Testis (tissue), 3 donors: ENCODE data around the gene LTB. TPM values are rescaled to one million over a fixed set of nuclear protein-coding genes. Genes with fewer than 3 reads are reported as not detected.

Experiments
- DNase-seq: peaks from one replicate; pipeline ENCODE4 v3.0.0-alpha.2; 2019
- H3K27ac ChIP-seq, 2 donors: fragments of 200-600 bp; sonication (generic); one replicate each; pipeline ENCODE4 v1.5.1; 2019
- H3K27me3 ChIP-seq: fragments of 200-600 bp; sonication (generic); one replicate; pipeline ENCODE4 v1.5.1; 2019
- H3K36me3 ChIP-seq: fragments of 200-600 bp; sonication (generic); one replicate; pipeline ENCODE4 v1.5.1; 2017; ENCODE audit warnings: low read depth; ENCODE audit errors: missing control alignments
- H3K4me1 ChIP-seq: fragments of 200-600 bp; sonication (generic); one replicate; pipeline ENCODE4 v1.5.1; 2019
- H3K4me3 ChIP-seq, 2 donors: fragments of 200-600 bp; sonication (generic); one replicate each; pipeline ENCODE4 v1.5.1; 2017 to 2019
- H3K9me3 ChIP-seq: fragments of 200-600 bp; sonication (generic); one replicate; pipeline ENCODE4 v1.5.1; 2017
- CTCF ChIP-seq, 3 experiments: fragments of 450-650 bp in 2 of 3; fragments of 200-600 bp in 1 of 3; sonication (generic) in 1 of 3; IDR thresholded peaks; one replicate each; pipeline ENCODE4 v1.5.1; 2016 to 2019; ENCODE audit warnings: antibody characterized with exemption in 3 of 3, mild to moderate bottlenecking in 2 of 3, moderate library complexity in 1 of 3
- POLR2A ChIP-seq: fragments of 450-650 bp; IDR thresholded peaks from one replicate; pipeline ENCODE4 v1.6.1; 2017; ENCODE audit warnings: antibody characterized with exemption, mild to moderate bottlenecking, moderate library complexity
- WGBS, 2 donors: methylation state at CpG; one replicate each; pipeline ENCODE4 v1.1.5; 2018; 5-methylcytosine and 5-hydroxymethylcytosine counted together
- intact Hi-C: fragments of 100-400 bp; cut with DNase I; formaldehyde crosslinking; loops from one replicate; pipeline ENCODE4 v1.15.1; 2023; ENCODE audit warnings: low total_unique reads
- polyA plus RNA-seq: library from polyadenylated mRNA; stranded (reverse); fragments of 350-450 nt; fragmentation: Illumina TruSeq; extraction: RNeasy Lipid Tissue Mini Kit (QIAGEN cat#74804); gene quantifications from one replicate; pipeline ENCODE4 v1.2.3, GENCODE V29; 2014; ENCODE audit warnings: low read depth, low replicate concordance; ENCODE audit not compliant: insufficient read depth
- total RNA-seq, 2 donors: library from RNA; depleted of rRNA; stranded (reverse); fragments of >200 nt; gene quantifications; one replicate each; pipeline ENCODE4 v1.2.3, GENCODE V29; 2016

Gene LTB
- total and polyA plus RNA-seq, 3 donors from 2014 or later: 2.0 to 7.2 TPM; not detected in 1

- no peak within 1 kb of the TSS for H3K27ac ChIP-seq
- no peaks in the 10 kb centered on the region for H3K36me3 ChIP-seq
- intact Hi-C loops: no loop called here
- 57 to 66% methylated on average over 19 of the region's 19 CpGs for WGBS, 2 donors
- no peaks in the 10 kb centered on the region for H3K4me1 ChIP-seq
- H3K9me3 ChIP-seq: no peaks in the 10 kb centered on the region
- no peaks in the 10 kb centered on the region for H3K27me3 ChIP-seq
- peak within 1 kb of the TSS in 1 of 2 donors; percentile 4 for H3K4me3 ChIP-seq
- TF ChIP-seq CTCF (IDR thresholded peaks at IDR 0.05) (no peak), POLR2A (no peak)
- DNase-seq: peak; percentile 59
Measured at GRCh38 chr6:31575335-31575901, 6.8 kb downstream of the LTB start, which contains the start of gene TNF. Gene TNF (plus strand): TSS chr6:31575565. CDS start chr6:31575742, 177 bp downstream.

GRCh38 chr6:31574106-31575061 is 7.8 kb downstream of the LTB start:
- DNase-seq: no peak
- H3K27ac ChIP-seq: no peak overlapping the region
- H3K27me3 ChIP-seq: no peaks in the 10 kb centered on the region
- H3K9me3 ChIP-seq: no peaks in the 10 kb centered on the region
- 80 to 87% methylated on average over 14 of the region's 14 CpGs for WGBS, 2 donors
- H3K36me3 ChIP-seq: no peaks in the 10 kb centered on the region
- TF ChIP-seq POLR2A: no peak
- no peak for TF ChIP-seq CTCF (IDR thresholded peaks at IDR 0.05)
- intact Hi-C loops: no loop called here
- no peaks in the 10 kb centered on the region for H3K4me1 ChIP-seq
- H3K4me3 ChIP-seq: no peak overlapping the region

GRCh38 chr6:31573239-31574105 is 8.8 kb downstream of the LTB start:
- intact Hi-C loops: no loop called here
- WGBS, 2 donors: 91 to 95% methylated on average over 9 of the region's 9 CpGs
- DNase-seq: no peak
- H3K27ac ChIP-seq: no peak overlapping the region
- H3K9me3 ChIP-seq: no peaks in the 10 kb centered on the region
- H3K4me1 ChIP-seq: no peaks in the 10 kb centered on the region
- H3K27me3 ChIP-seq: no peaks in the 10 kb centered on the region
- H3K36me3 ChIP-seq: no peaks in the 10 kb centered on the region
- TF ChIP-seq POLR2A (no peak), CTCF (IDR thresholded peaks at IDR 0.05) (no peak)
- no peak overlapping the region for H3K4me3 ChIP-seq

GRCh38 chr6:31572041-31572911 is 9.9 kb downstream of the LTB start, which contains the start of gene LTA:
Gene LTA (plus strand): TSS chr6:31572289. CDS start chr6:31572743, 454 bp downstream.
- Histone ChIP-seq H3K4me3 (no peak within 1 kb of the TSS), H3K4me1 (no peaks in the 10 kb centered on the region), H3K36me3 (no peaks in the 10 kb centered on the region), H3K27me3 (no peaks in the 10 kb centered on the region), H3K27ac (no peak within 1 kb of the TSS), H3K9me3 (no peaks in the 10 kb centered on the region)
- 90 to 91% methylated on average over 27 of the region's 27 CpGs for WGBS, 2 donors
- TF ChIP-seq POLR2A: no peak
- DNase-seq: no peak
- intact Hi-C loops: no loop called here
